Measurements from ENCODE around the gene KLHDC4.
"Not testable (repeated sequence)": the region's sequence is repeated elsewhere in the genome, so short reads cannot be mapped to it uniquely, and the experiment has no call there.

Gene KLHDC4

GRCh38 chr16:87741700-87742415, 23.9 kb downstream of the KLHDC4 start:
- DNase-seq, result no peak

GRCh38 chr16:87740909-87741424, 24.8 kb downstream of the KLHDC4 start:
- no peak for DNase-seq

- no peak for DNase-seq
These were observed 25.3 kb downstream of the KLHDC4 start for GRCh38 chr16:87740441-87740840.

- DNase-seq, result no peak
These were observed 26.0 kb downstream of the KLHDC4 start for GRCh38 chr16:87739801-87740200.

- no peak for DNase-seq
These were observed 29.8 kb downstream of the KLHDC4 start for GRCh38 chr16:87736008-87736382.

- DNase-seq, result no peak
These were observed 30.3 kb downstream of the KLHDC4 start for GRCh38 chr16:87735270-87736007.

GRCh38 chr16:87734644-87735043, 31.1 kb downstream of the KLHDC4 start:
- no peak for DNase-seq

GRCh38 chr16:87733190-87733589, 32.6 kb downstream of the KLHDC4 start:
- no peak for DNase-seq

- no peak for DNase-seq
These were observed 34.2 kb downstream of the KLHDC4 start for GRCh38 chr16:87731607-87732006.

- no peak for DNase-seq
These were observed 36.4 kb downstream of the KLHDC4 start for GRCh38 chr16:87729266-87729954.

- DNase-seq, result no peak
These were observed 37.8 kb downstream of the KLHDC4 start for GRCh38 chr16:87728026-87728425.

- DNase-seq, result no peak
These were observed 38.4 kb downstream of the KLHDC4 start for GRCh38 chr16:87727346-87727745.

GRCh38 chr16:87726577-87726976, 39.2 kb downstream of the KLHDC4 start:
- DNase-seq, result not testable (repeated sequence)

GRCh38 chr16:87725596-87726235, 40.1 kb downstream of the KLHDC4 start:
- no peak for DNase-seq

GRCh38 chr16:87724490-87725291, 41.1 kb downstream of the KLHDC4 start:
- DNase-seq, result no peak

GRCh38 chr16:87723226-87723623, 42.6 kb downstream of the KLHDC4 start:
- DNase-seq, result no peak

GRCh38 chr16:87722590-87723225, 43.1 kb downstream of the KLHDC4 start:
- DNase-seq, result no peak

GRCh38 chr16:87721622-87722585, 43.9 kb downstream of the KLHDC4 start:
- DNase-seq, result no peak

- no peak for DNase-seq
These were observed 45.3 kb downstream of the KLHDC4 start for GRCh38 chr16:87720446-87720845.

GRCh38 chr16:87718831-87719230, 47.0 kb downstream of the KLHDC4 start:
- not testable (repeated sequence) for DNase-seq

- no peak for DNase-seq
These were observed 50.1 kb downstream of the KLHDC4 start for GRCh38 chr16:87715658-87716057.

Measured in activated CD4-positive, CD25-positive, alpha-beta regulatory T cell (primary cell).